Muscle of arm (tissue), 12 donors: ENCODE data around the gene SNN. TPM values are rescaled to one million over a fixed set of nuclear protein-coding genes. Genes with fewer than 3 reads are reported as not detected.

Source experiments
- DNase-seq: peaks from one replicate; pipeline ENCODE4 v3.0.0-alpha.2; 2013
- polyA plus RNA-seq, 12 donors: library from polyadenylated mRNA; unstranded; fragments of 120-200 nt; gene quantifications; one replicate each; pipeline ENCODE4 v1.2.1, GENCODE V29; 2013; ENCODE audit not compliant: insufficient read length in 12 of 12

Gene SNN
- polyA plus RNA-seq, 12 donors = 19.3 to 33.2 (median 23.8) TPM; not detected in 1

GRCh38 chr16:11665071-11665491 is 3.2 kb upstream of the SNN start:
- DNase-seq = no peak

- no peak for DNase-seq
Observed at GRCh38 chr16:11666103-11667055, 1.9 kb upstream of the SNN start.

GRCh38 chr16:11667221-11667823 is 933 bp upstream of the SNN start:
- DNase-seq = no peak

GRCh38 chr16:11668623-11669379 is 546 bp downstream of the SNN start:
- no peak for DNase-seq

GRCh38 chr16:11669380-11670146 is 1.3 kb downstream of the SNN start:
- no peak for DNase-seq

GRCh38 chr16:11670171-11671131 is 2.2 kb downstream of the SNN start:
- no peak for DNase-seq

GRCh38 chr16:11671271-11671670 is 3.0 kb downstream of the SNN start:
- no peak for DNase-seq

GRCh38 chr16:11671676-11672075 is 3.4 kb downstream of the SNN start:
- DNase-seq = no peak

GRCh38 chr16:11672206-11673090 is 4.2 kb downstream of the SNN start:
- no peak for DNase-seq

GRCh38 chr16:11673091-11674000 is 5.1 kb downstream of the SNN start:
- no peak for DNase-seq

- DNase-seq = no peak
Observed at GRCh38 chr16:11674001-11674817, 6.0 kb downstream of the SNN start.

- DNase-seq = no peak
Observed at GRCh38 chr16:11674818-11675560, 6.7 kb downstream of the SNN start.

GRCh38 chr16:11675561-11676511 is 7.6 kb downstream of the SNN start:
- no peak for DNase-seq

GRCh38 chr16:11676799-11677198 is 8.5 kb downstream of the SNN start:
- no peak for DNase-seq

GRCh38 chr16:11677451-11677951 is 9.2 kb downstream of the SNN start:
- no peak for DNase-seq
